Right atrium auricular region (tissue), 2 donors: ENCODE results near the gene CAND2. TPM values are rescaled to one million over a fixed set of nuclear protein-coding genes. Genes with fewer than 3 reads are reported as not detected.

ENCODE experiments used
- DNase-seq: peaks from one replicate; pipeline ENCODE4 v3.0.0-alpha.2; 2019; ENCODE audit warnings: low spot score
- H3K27ac ChIP-seq, 2 donors: fragments of 200-600 bp; sonication (generic); 1 replicate in 1 of 2; 2 replicates in 1 of 2; pipeline ENCODE4 v1.5.1; 2016 to 2019
- H3K27me3 ChIP-seq, 2 donors: fragments of 200-600 bp; sonication (generic); one replicate each; pipeline versions ENCODE4 v1.5.1 to v1.6.0; 2017 to 2019
- H3K36me3 ChIP-seq: fragments of 200-600 bp; sonication (generic); one replicate; pipeline ENCODE4 v1.5.1; 2016
- H3K4me1 ChIP-seq, 2 donors: fragments of 200-600 bp; sonication (generic); one replicate each; pipeline versions ENCODE4 v1.5.1 to v1.6.0; 2017 to 2019
- H3K4me3 ChIP-seq, 2 donors: fragments of 200-600 bp; sonication (generic); 1 replicate in 1 of 2; 2 replicates in 1 of 2; pipeline ENCODE4 v1.5.1; 2017 to 2019; ENCODE audit warnings: mild to moderate bottlenecking in 1 of 2, moderate library complexity in 1 of 2
- H3K9me3 ChIP-seq, 2 donors: fragments of 200-600 bp; sonication (generic); one replicate each; pipeline ENCODE4 v1.5.1; 2019
- total RNA-seq, 2 donors: library from RNA; depleted of rRNA; stranded (reverse); fragments of >200 nt; gene quantifications; one replicate each; pipeline ENCODE4 v1.1.0, GENCODE V29; 2016
- TF ChIP-seq, protein P1 (sequence below), 2 donors: fragments of 200-600 bp; sonication (generic); IDR thresholded peaks; one replicate each; pipeline ENCODE4 v1.5.1; 2019; ENCODE audit warnings: antibody characterized with exemption in 2 of 2

CAND2 gene
- total RNA-seq, 2 donors from 2014 or later = 45.2 to 77.4 TPM

DNA sequence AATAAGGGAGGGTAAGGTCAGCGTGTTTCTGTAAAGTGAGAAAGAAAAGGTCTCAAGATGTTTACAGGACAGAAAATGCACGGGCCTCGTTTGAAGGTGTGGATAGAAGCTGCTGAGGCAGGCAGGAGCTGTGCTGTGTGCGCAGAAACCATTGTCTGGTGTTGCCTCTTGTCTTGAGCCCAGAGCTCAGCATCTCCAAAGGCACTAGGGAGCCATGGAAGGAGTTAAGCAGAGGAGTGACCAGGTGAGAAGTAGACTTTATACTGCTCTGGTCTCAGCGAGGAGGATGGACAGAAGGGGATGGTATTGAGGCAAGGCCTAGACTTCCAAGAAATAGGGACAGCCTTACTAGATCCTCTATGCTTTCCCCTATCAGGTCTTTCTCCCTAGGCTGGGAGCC is 13.0 kb downstream of the CAND2 start:
- peak overlapping the region in 1 of 2 donors; percentile 58 for H3K4me3 ChIP-seq
- no peaks in the 10 kb centered on the region for H3K27me3 ChIP-seq
- TF ChIP-seq, protein P1, sequence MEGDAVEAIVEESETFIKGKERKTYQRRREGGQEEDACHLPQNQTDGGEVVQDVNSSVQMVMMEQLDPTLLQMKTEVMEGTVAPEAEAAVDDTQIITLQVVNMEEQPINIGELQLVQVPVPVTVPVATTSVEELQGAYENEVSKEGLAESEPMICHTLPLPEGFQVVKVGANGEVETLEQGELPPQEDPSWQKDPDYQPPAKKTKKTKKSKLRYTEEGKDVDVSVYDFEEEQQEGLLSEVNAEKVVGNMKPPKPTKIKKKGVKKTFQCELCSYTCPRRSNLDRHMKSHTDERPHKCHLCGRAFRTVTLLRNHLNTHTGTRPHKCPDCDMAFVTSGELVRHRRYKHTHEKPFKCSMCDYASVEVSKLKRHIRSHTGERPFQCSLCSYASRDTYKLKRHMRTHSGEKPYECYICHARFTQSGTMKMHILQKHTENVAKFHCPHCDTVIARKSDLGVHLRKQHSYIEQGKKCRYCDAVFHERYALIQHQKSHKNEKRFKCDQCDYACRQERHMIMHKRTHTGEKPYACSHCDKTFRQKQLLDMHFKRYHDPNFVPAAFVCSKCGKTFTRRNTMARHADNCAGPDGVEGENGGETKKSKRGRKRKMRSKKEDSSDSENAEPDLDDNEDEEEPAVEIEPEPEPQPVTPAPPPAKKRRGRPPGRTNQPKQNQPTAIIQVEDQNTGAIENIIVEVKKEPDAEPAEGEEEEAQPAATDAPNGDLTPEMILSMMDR (IDR thresholded peaks at IDR 0.05) = no peak
- H3K27ac ChIP-seq = peak overlapping the region; percentile 77 to 78
- no peaks in the 10 kb centered on the region for H3K9me3 ChIP-seq
- peaks cover 0 to 43% of the 10 kb centered on the region in 2 donors for H3K4me1 ChIP-seq
- H3K36me3 ChIP-seq = peaks cover 49% of the 10 kb centered on the region
- no peak for DNase-seq

DNA sequence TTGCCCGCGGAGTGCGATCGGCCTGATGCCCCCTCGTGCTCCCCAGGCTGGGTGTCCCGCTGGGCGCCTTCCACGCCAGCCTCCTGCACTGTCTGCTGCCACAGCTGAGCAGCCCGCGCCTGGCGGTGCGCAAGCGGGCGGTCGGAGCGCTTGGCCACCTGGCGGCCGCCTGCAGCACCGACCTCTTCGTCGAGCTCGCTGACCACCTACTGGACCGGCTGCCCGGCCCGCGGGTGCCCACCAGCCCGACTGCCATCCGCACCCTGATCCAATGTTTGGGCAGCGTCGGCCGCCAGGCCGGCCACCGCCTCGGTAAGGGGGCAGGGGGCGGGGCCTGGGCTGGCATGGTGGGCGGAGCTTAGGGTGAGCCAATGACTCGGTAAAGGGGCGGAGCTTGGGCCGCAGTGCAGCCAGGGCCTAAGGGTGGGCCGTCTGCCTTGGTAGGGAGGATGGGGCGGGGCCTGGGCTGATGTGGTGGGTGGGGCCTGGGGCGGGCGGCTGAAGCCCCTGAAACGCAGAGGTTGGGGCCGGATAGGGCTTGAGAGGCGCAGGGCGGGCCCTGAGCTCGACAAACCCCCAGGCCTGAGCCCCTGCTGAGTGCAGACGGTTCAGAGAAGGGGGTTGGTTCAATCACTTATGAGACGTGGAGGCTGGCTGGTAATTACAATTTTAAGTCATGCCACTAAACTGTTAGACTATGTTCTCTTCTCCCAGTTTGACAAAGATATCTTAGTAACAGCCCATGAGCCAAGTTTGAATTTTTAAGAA is 13.7 kb downstream of the CAND2 start:
- DNase-seq = peak; percentile 94
- peaks cover 0 to 43% of the 10 kb centered on the region in 2 donors for H3K4me1 ChIP-seq
- H3K36me3 ChIP-seq = peaks cover 50% of the 10 kb centered on the region
- TF ChIP-seq, protein P1 (IDR thresholded peaks at IDR 0.05) = peak; percentile 61 to 77
- peak overlapping the region; percentile 77 to 78 for H3K27ac ChIP-seq
- H3K9me3 ChIP-seq = no peaks in the 10 kb centered on the region
- H3K27me3 ChIP-seq = no peaks in the 10 kb centered on the region
- peak overlapping the region; percentile 44 to 58 for H3K4me3 ChIP-seq

DNA sequence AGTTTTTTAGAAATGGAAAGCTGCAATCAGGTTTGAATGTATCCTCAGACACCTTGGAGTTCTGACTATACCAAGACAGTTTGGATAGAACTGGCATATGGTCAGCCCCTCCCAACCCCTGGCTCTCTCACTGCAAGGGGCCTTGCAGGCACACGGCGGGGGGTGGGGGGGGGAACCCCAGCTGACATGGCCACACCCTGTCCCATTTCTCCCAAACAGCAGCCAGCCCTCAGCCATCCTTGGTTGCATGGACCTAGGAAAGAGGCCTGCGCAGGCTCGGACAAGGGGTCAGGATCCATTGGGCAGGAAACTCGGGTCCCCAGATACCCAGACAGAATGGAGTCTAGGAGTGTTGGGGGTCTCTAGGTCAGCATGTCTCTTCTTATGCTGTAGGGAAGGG is 14.5 kb downstream of the CAND2 start:
- TF ChIP-seq, protein P1 (IDR thresholded peaks at IDR 0.05) = no peak
- no peaks in the 10 kb centered on the region for H3K27me3 ChIP-seq
- no peak overlapping the region for H3K4me3 ChIP-seq
- H3K4me1 ChIP-seq = peaks cover 0 to 43% of the 10 kb centered on the region in 2 donors
- H3K9me3 ChIP-seq = no peaks in the 10 kb centered on the region
- H3K36me3 ChIP-seq = peaks cover 53% of the 10 kb centered on the region
- no peak for DNase-seq
- peak overlapping the region in 1 of 2 donors; percentile 78 for H3K27ac ChIP-seq

DNA sequence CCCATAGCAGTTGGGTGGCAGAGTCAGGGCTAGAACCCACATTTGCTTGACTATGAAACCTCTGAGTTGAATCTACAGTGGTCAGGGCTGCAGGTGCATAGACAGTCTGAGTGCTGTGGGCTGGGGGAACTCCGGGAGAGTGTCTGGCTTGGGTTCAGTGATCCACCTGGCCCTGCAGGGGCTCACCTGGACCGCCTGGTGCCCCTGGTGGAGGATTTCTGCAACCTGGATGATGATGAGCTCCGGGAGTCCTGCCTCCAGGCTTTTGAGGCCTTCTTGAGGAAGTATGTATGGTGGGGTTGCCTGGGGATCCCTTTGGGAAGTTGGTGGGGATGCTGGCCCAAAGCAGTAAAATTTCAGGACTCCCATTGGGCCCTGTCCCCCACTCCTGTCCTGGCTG is 16.3 kb downstream of the CAND2 start:
- Histone ChIP-seq H3K9me3 (no peaks in the 10 kb centered on the region), H3K4me3 (no peak overlapping the region), H3K36me3 (peaks cover 55% of the 10 kb centered on the region), H3K27ac (no peak overlapping the region), H3K4me1 (peaks cover 0 to 39% of the 10 kb centered on the region in 2 donors), H3K27me3 (no peaks in the 10 kb centered on the region)
- TF ChIP-seq, protein P1 (IDR thresholded peaks at IDR 0.05) = no peak
- no peak for DNase-seq

DNA sequence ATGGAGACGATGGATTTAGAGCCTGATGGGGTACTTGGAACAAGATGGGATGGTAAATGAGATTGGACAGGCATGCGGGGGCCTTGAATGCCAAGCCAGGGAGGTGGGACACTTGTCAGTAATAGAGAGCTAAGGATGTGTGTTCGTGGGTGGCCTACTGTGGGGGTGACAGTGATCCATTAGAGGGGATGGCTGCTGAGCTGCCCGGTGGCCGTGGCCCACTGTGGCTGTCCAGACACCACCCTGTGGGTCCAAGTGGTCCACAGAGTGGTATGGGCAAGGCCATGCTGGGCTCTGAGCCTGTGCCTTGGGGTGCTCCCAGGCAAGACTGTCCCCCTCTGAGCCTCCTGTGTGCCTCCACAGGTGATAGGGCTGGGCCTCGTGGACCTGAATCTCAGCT is 17.5 kb downstream of the CAND2 start:
- Histone ChIP-seq H3K9me3 (no peaks in the 10 kb centered on the region), H3K27me3 (no peaks in the 10 kb centered on the region), H3K27ac (no peak overlapping the region), H3K4me3 (no peak overlapping the region), H3K36me3 (peaks cover 61% of the 10 kb centered on the region), H3K4me1 (peaks cover 0 to 35% of the 10 kb centered on the region in 2 donors)
- TF ChIP-seq, protein P1 (IDR thresholded peaks at IDR 0.05) = no peak
- no peak for DNase-seq
